GM12878 (cell line): ENCODE results near the gene EMP3. TPM values are rescaled to one million over a fixed set of nuclear protein-coding genes. Genes with fewer than 3 reads are reported as not detected.

ENCODE experiments used
- ATAC-seq: fragments of 200-7000 bp; cut with Tn5 transposase; 3 replicates; pipeline ENCODE4 v1.9.1; 2020; ENCODE audit warnings: mild to moderate bottlenecking, moderate library complexity
- BruUV-seq: library from RNA; stranded (reverse); fragments of 400-500 nt; replicated peaks from 2 replicates; lab custom pipeline; 2021; lab: Mats Ljungman, UMichigan
- CTCF ChIA-PET: fragments of 300-600 bp; sonication (Branson Sonifier 250); formaldehyde crosslinking; extraction: SDS; loops from one replicate; lab custom pipeline; 2021; ENCODE audit warnings: inconsistent platforms; lab: Yijun Ruan, JAX
- POLR2A ChIA-PET: fragments of 350-600 bp; formaldehyde crosslinking; extraction: SDS; loops from one replicate; lab custom pipeline; 2021; ENCODE audit warnings: inconsistent platforms; lab: Charles Lee
- RAD21 ChIA-PET: fragments of 300-600 bp; sonication (Branson Sonifier 250); formaldehyde crosslinking; loops from one replicate; lab custom pipeline; 2023; ENCODE audit warnings: antibody characterized with exemption; ENCODE audit not compliant: unreplicated experiment; lab: Charles Lee
- SMC1A ChIA-PET: fragments of 300-600 bp; sonication (Branson Sonifier 250); formaldehyde crosslinking; loops from one replicate; lab custom pipeline; 2023; ENCODE audit not compliant: unreplicated experiment, uncharacterized antibody; lab: Charles Lee
- DNase-seq: peaks from one replicate; pipeline ENCODE4 v3.0.0-alpha.2; 2011; ENCODE audit warnings: low read depth, low spot score
- FAIRE-seq: peaks from 3 replicates; lab custom pipeline; 2011; peaks lifted over from hg19 to GRCh38; lab: Jason Lieb, UNC
- H2AFZ ChIP-seq: 2 replicates; pipeline ENCODE4 v1.6.0; 2011; ENCODE audit warnings: low read depth, low read length, control low read depth; ENCODE audit not compliant: control insufficient read depth
- H3K27ac ChIP-seq: 2 replicates; pipeline ENCODE4 v1.5.1; 2011; ENCODE audit warnings: control low read depth; ENCODE audit not compliant: control insufficient read depth, insufficient read depth
- H3K27me3 ChIP-seq, 2 experiments: replicated peaks in 1 of 2; 2 replicates each; pipeline versions ENCODE4 v1.6.0 to v1.6.1; 2011; ENCODE audit warnings: low read length in 1 of 2; ENCODE audit not compliant: control insufficient read depth in 2 of 2, insufficient read depth in 2 of 2
- H3K36me3 ChIP-seq, 2 experiments: 2 replicates each; pipeline ENCODE4 v1.5.1; 2011; ENCODE audit warnings: low read length in 1 of 2; ENCODE audit not compliant: control insufficient read depth in 2 of 2, insufficient read depth in 2 of 2
- H3K4me1 ChIP-seq: 2 replicates; pipeline ENCODE4 v1.6.1; 2011; ENCODE audit warnings: mild to moderate bottlenecking, low read length, moderate library complexity, mixed read lengths; ENCODE audit not compliant: control insufficient read depth, insufficient read depth
- H3K4me2 ChIP-seq: 2 replicates; pipeline ENCODE4 v1.6.0; 2011; ENCODE audit warnings: control low read depth; ENCODE audit not compliant: control insufficient read depth, insufficient read depth
- H3K4me3 ChIP-seq: fragments of 200-600 bp; sonication (generic); 2 replicates; pipeline ENCODE4 v1.5.1; 2016
- H3K79me2 ChIP-seq: 2 replicates; pipeline ENCODE4 v1.6.0; 2011; ENCODE audit warnings: low read length; ENCODE audit not compliant: control insufficient read depth, insufficient read depth
- H3K9ac ChIP-seq: 2 replicates; pipeline ENCODE4 v1.8.0; 2011; ENCODE audit warnings: low read length, control low read depth, mixed read lengths; ENCODE audit not compliant: control insufficient read depth, insufficient read depth
- H3K9me3 ChIP-seq: replicated peaks from 3 replicates; pipeline ENCODE4 v1.5.1; 2011; ENCODE audit warnings: mild to moderate bottlenecking, low read length; ENCODE audit not compliant: control insufficient read depth, insufficient read depth
- H4K20me1 ChIP-seq: 2 replicates; pipeline ENCODE4 v1.6.0; 2011; ENCODE audit not compliant: control insufficient read depth, insufficient read depth
- BCL11A ChIP-seq: IDR thresholded peaks from 2 replicates; pipeline ENCODE4 v1.6.1; 2011; ENCODE audit warnings: low read depth, low read length
- BHLHE40 ChIP-seq, 2 experiments: fragments of 450-650 bp in 1 of 2; IDR thresholded peaks; 2 replicates each; pipeline ENCODE4 v1.6.1; 2011 to 2017; ENCODE audit warnings: low read depth in 2 of 2, borderline replicate concordance in 1 of 2, improper control_type of control experiment in 1 of 2, low read length in 1 of 2, mild to moderate bottlenecking in 1 of 2
- FOS ChIP-seq: IDR thresholded peaks from 3 replicates; pipeline ENCODE4 v1.6.1; 2011; ENCODE audit warnings: borderline replicate concordance; ENCODE audit not compliant: insufficient read length; ENCODE audit errors: extremely low read depth
- JUND ChIP-seq: IDR thresholded peaks from 2 replicates; pipeline ENCODE4 v1.6.1; 2012; ENCODE audit warnings: low read depth, mild to moderate bottlenecking, low read length, improper control_type of control experiment, moderate library complexity
- MEF2A ChIP-seq: IDR thresholded peaks from 2 replicates; pipeline ENCODE4 v1.6.1; 2011; ENCODE audit warnings: low read depth, mild to moderate bottlenecking, low read length, moderate library complexity; ENCODE audit not compliant: insufficient read depth
- MXI1 ChIP-seq: fragments of 150-350 bp; IDR thresholded peaks from 2 replicates; pipeline ENCODE4 v1.6.1; 2011; ENCODE audit warnings: low read depth, mild to moderate bottlenecking, inconsistent platforms, low read length, improper control_type of control experiment
- PML ChIP-seq: IDR thresholded peaks from 2 replicates; pipeline ENCODE4 v1.6.1; 2012; ENCODE audit warnings: low read length, inconsistent platforms
- SP1 ChIP-seq: IDR thresholded peaks from one replicate; pipeline ENCODE4 v1.6.1; 2011; ENCODE audit warnings: low read depth, low read length
- ZBED1 ChIP-seq: IDR thresholded peaks from 2 replicates; pipeline ENCODE4 v1.6.1; 2016; ENCODE audit warnings: borderline replicate concordance
- WGBS: methylation state at CpG from one replicate; pipeline ENCODE4 v1.1.6; 2016; ENCODE audit warnings: low lambda C conversion rate; ENCODE audit not compliant: insufficient replicate concordance, insufficient coverage; ENCODE audit errors: missing lambda C conversion rate; 5-methylcytosine and 5-hydroxymethylcytosine counted together
- in situ Hi-C: fragments of 300-500 bp; cut with MboI; formaldehyde crosslinking; loops from 9 replicates; pipeline ENCODE4 v1.14.3; 2018; ENCODE audit warnings: mixed read lengths
- intact Hi-C: fragments of 100-400 bp; cut with micrococcal nuclease; formaldehyde crosslinking; loops from one replicate; pipeline ENCODE4 v1.14.2; 2022; ENCODE audit not compliant: unreplicated experiment
- polyA plus RNA-seq, 11 experiments: library from polyadenylated mRNA; depleted of rRNA in 4 of 11; unstranded in 6 of 11; stranded (reverse) in 5 of 11; fragments of >200 nt; fragmentation: Nextera tagmentation in 4 of 11; fragmentation: Illumina TruSeq in 1 of 11; extraction: Ambion mirVana in 4 of 11; extraction: Trizol in 1 of 11; gene quantifications; 1 replicate in 1 of 11; 2 replicates in 10 of 11; pipeline versions ENCODE4 v1.2.1 to v1.2.3, GENCODE V29; 2011 to 2016; ENCODE audit warnings: inconsistent platforms in 2 of 11, missing spikeins in 2 of 11, low read depth in 1 of 11
- total RNA-seq, 4 experiments: library from RNA; depleted of rRNA in 3 of 4; stranded (reverse); fragments of >200 nt in 3 of 4; fragmentation: Illumina TruSeq in 1 of 4; extraction: Trizol in 1 of 4; gene quantifications; 2 replicates each; pipeline versions ENCODE4 v1.2.1 to v1.2.3, GENCODE V29; 2013 to 2021

EMP3 gene
- total and polyA plus RNA-seq, 10 of the 15 experiments (the other 5 are each of a cell fraction or from before 2014, with no cell fraction given), result 53.2 to 224 (median 134) TPM

DNA sequence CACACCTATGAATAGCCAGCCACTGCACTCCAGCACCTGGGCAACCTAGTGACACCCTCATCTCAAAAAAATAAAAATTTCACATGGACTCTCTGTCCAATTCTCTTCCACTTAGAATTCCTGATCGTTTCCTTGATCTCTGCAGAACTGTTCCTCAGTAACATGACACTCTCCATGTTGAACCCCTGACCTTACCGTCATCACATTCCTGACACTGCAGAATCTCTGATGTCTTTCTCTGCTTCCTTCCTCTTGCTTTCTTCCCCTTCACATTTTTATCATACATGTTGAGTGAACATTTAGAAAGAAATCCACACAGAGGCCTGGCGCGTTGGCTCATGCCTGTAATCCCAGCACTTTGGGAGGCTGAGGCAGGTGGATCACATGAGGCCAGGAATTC, 40.5 kb upstream of the EMP3 start:
- no peak overlapping the region for H3K27ac ChIP-seq
- H3K4me2 ChIP-seq, result no peak overlapping the region
- ChIA-PET POLR2A (no interaction called here), CTCF (no interaction called here), SMC1A (interaction anchor here (0.6 kb wide), 1 partner anchor 735 kb away, joined by 3 read pairs; no protein-coding TSS in a partner anchor), RAD21 (no interaction called here)
- in situ Hi-C loops (no loop called here), intact Hi-C loops (no loop called here)
- TF ChIP-seq BHLHE40 (IDR thresholded peaks at IDR 0.05; ENCODE audit: borderline replicate concordance in 1 of 2, low read depth in 2 of 2, low read length in 1 of 2), result no peak
- TF ChIP-seq MXI1, result no peak
- H3K79me2 ChIP-seq, result no peaks in the 10 kb centered on the region
- H4K20me1 ChIP-seq, result no peaks in the 10 kb centered on the region
- DNase-seq (no peak), FAIRE-seq (no peak), ATAC-seq (no peak)
- H3K9me3 ChIP-seq, result peaks cover 4% of the 10 kb centered on the region
- H3K9ac ChIP-seq, result no peak overlapping the region
- H2AFZ ChIP-seq, result no peak overlapping the region
- 73% methylated on average over 4 of the region's 4 CpGs for WGBS
- BruUV-seq, result no TSS peak
- no peaks in the 10 kb centered on the region for H3K36me3 ChIP-seq
- no peaks in the 10 kb centered on the region for H3K4me1 ChIP-seq
- no peaks in the 10 kb centered on the region for H3K27me3 ChIP-seq
- no peak overlapping the region for H3K4me3 ChIP-seq

DNA sequence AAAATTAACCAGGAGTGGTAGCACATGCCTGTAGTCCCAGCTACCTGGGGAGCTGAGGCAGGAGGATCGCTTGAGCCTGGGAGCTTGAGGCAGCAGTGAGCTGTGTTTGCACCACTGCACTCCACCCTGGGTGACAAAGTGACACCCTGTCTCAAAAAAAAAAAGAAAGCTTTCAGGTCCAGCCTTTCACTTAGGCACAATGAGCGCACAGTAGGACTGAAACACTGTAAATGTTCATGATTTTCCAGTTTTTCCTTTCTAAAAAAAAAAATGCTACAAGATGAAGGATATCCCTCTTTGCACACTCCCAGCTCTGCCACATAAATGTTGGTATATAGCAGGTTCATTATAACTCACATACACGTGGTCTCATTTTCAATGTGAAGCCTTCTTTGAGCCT, 37.6 kb upstream of the EMP3 start:
- Histone ChIP-seq H3K4me1 (peaks cover 3% of the 10 kb centered on the region; the same call in 1 of the 2 replicates), H3K27me3 (no peaks in the 10 kb centered on the region), H2AFZ (no peak overlapping the region), H3K79me2 (no peaks in the 10 kb centered on the region), H3K27ac (no peak overlapping the region), H3K9me3 (peaks cover 4% of the 10 kb centered on the region), H4K20me1 (no peaks in the 10 kb centered on the region), H3K4me3 (no peak overlapping the region), H3K4me2 (no peak overlapping the region), H3K36me3 (no peaks in the 10 kb centered on the region), H3K9ac (no peak overlapping the region)
- ChIA-PET CTCF (interaction anchor here (1.0 kb wide), 1 partner anchor 27 kb away, joined by 3 read pairs; no protein-coding TSS in a partner anchor), RAD21 (interaction anchor here (0.7 kb wide), 1 partner anchor 416 kb away, joined by 3 read pairs; no protein-coding TSS in a partner anchor), SMC1A (interaction anchor here (0.6 kb wide), 1 partner anchor 298 kb away, joined by 3 read pairs; no protein-coding TSS in a partner anchor), POLR2A (no interaction called here)
- TF ChIP-seq SP1 (no peak), BCL11A (no peak), JUND (no peak), MEF2A (no peak), PML (no peak), ZBED1 (no peak), FOS (no peak)
- BruUV-seq, result no TSS peak
- WGBS, result 33% methylated on average over 3 of the region's 3 CpGs
- ATAC-seq (no peak), DNase-seq (no peak), FAIRE-seq (no peak)
- in situ Hi-C loops, result no loop called here
- intact Hi-C loops, result no loop called here
